CD4-positive, alpha-beta T cell (primary cell): ENCODE data around the gene STX17. TPM values are rescaled to one million over a fixed set of nuclear protein-coding genes. Genes with fewer than 3 reads are reported as not detected.

Experiments
- ATAC-seq: fragments of 200-7000 bp; cut with Tn5 transposase; one replicate; pipeline ENCODE4 v1.10.0; 2022; ENCODE audit warnings: mild to moderate bottlenecking; ENCODE audit not compliant: poor library complexity
- CTCF ChIA-PET: fragments of 350-600 bp; sonication (Branson Sonifier 250); formaldehyde crosslinking; loops from one replicate; lab custom pipeline; 2021; ENCODE audit warnings: antibody characterized with exemption, inconsistent platforms; lab: Charles Lee
- POLR2A ChIA-PET: fragments of 350-600 bp; sonication (Branson Sonifier 250); formaldehyde crosslinking; loops from one replicate; lab custom pipeline; 2021; ENCODE audit warnings: antibody characterized with exemption, inconsistent platforms; lab: Charles Lee
- DNase-seq, 14 experiments: peaks; one replicate each; pipeline ENCODE4 v3.0.0-alpha.2; 2013 to 2020; ENCODE audit warnings: mixed read lengths in 2 of 14
- H3K27ac ChIP-seq, 2 donors: one replicate each; pipeline versions ENCODE4 v1.5.1 to v1.7.0; 2013; ENCODE audit warnings: low read length in 2 of 2, low read depth in 1 of 2, mild to moderate bottlenecking in 1 of 2
- H3K27me3 ChIP-seq, 2 experiments: 1 replicate in 1 of 2; 2 replicates in 1 of 2; pipeline versions ENCODE4 v1.6.1 to v1.7.0; 2013; ENCODE audit warnings: low read length in 2 of 2, control low read depth in 1 of 2, mild to moderate bottlenecking in 1 of 2, moderate library complexity in 1 of 2; ENCODE audit not compliant: insufficient read depth in 2 of 2, control insufficient read depth in 1 of 2
- H3K36me3 ChIP-seq: one replicate; pipeline ENCODE4 v1.6.1; 2013; ENCODE audit warnings: low read length, control low read depth; ENCODE audit not compliant: insufficient read depth
- H3K4me1 ChIP-seq: one replicate; pipeline ENCODE4 v1.6.1; 2013; ENCODE audit warnings: low read length, control low read depth; ENCODE audit not compliant: insufficient read depth
- H3K4me3 ChIP-seq: one replicate; pipeline ENCODE4 v1.5.1; 2013; ENCODE audit warnings: mild to moderate bottlenecking, low read length, moderate library complexity
- H3K9me3 ChIP-seq, 2 experiments: 1 replicate in 1 of 2; 2 replicates in 1 of 2; pipeline versions ENCODE4 v1.6.1 to v1.7.0; 2013; ENCODE audit warnings: low read length in 2 of 2, mild to moderate bottlenecking in 2 of 2, control low read depth in 1 of 2, moderate library complexity in 1 of 2; ENCODE audit not compliant: control insufficient read depth in 1 of 2, insufficient read depth in 1 of 2
- H3K27ac Mint-ChIP-seq: one replicate; pipeline ENCODE4 v1.8.0; 2020; ENCODE audit warnings: mixed read lengths
- H3K27me3 Mint-ChIP-seq: one replicate; pipeline ENCODE4 v1.8.0; 2021; ENCODE audit warnings: mixed read lengths
- H3K36me3 Mint-ChIP-seq: one replicate; pipeline ENCODE4 v1.8.0; 2021; ENCODE audit warnings: low read depth, mixed read lengths
- H3K4me1 Mint-ChIP-seq: one replicate; pipeline ENCODE4 v1.8.0; 2021; ENCODE audit warnings: low read depth, mixed read lengths
- H3K4me3 Mint-ChIP-seq: one replicate; pipeline ENCODE4 v1.8.0; 2020; ENCODE audit warnings: mild to moderate bottlenecking, mixed read lengths
- H3K9me3 Mint-ChIP-seq: one replicate; pipeline ENCODE4 v1.8.0; 2020; ENCODE audit warnings: mixed read lengths
- intact Hi-C, 2 experiments: fragments of 100-400 bp; cut with DNase I in 1 of 2; cut with micrococcal nuclease in 1 of 2; formaldehyde crosslinking; loops; one replicate each; pipeline versions ENCODE4 v1.15.1 to v1.9.0; 2023 to 2025; cut with DNase I, micrococcal nuclease
- total RNA-seq, 174 experiments: library from RNA in 2 of 174; stranded (reverse) in 2 of 174; gene quantifications; one replicate each; pipeline ENCODE4 v1.2.3 and lab custom pipeline; 2021 to 2026
- TF ChIP-seq, protein P1 (sequence below): fragments of 200-600 bp; IDR thresholded peaks from one replicate; pipeline ENCODE4 v1.8.0; 2022; ENCODE audit warnings: antibody characterized with exemption, mild to moderate bottlenecking

The STX17 gene
- total RNA-seq, 2 experiments from 2014 or later = 29.3 to 31.3 TPM

DNA sequence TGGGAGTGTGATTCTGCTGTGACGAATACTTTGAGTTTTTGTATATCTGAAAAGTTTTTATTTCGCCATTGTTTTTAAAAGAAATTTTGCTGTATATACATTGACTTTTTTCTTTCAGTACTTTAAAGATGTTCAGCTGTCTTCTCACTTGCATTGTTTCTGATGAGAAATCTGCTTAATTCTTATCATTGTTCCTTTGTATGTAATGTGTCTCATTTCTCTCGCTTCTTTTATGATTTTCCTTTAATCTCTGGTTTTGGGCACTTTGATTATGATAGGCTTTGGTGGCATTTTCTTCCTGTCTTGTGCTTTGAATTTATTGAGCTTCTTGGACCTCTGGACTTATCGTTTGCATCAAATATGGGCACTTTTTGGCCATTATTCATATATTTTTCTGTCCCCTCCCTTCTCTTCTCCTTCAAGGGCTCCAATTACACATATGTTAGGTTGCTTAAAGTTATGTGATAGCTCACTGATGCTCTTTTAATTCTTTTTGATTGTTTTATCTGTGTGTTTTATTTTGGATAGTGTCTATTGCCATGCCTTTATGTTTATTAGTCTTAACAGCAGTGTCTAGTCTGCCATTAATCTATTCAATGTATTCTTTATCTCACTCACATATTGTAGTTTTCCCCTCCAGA, 30.6 kb downstream of the STX17 start:
- DNase-seq = no peak
- Histone ChIP-seq H3K9me3 (peaks cover 0 to 5% of the 10 kb centered on the region in 2 experiments), H3K4me1 (no peaks in the 10 kb centered on the region), H3K27ac (no peak overlapping the region), H3K27me3 (no peaks in the 10 kb centered on the region), H3K4me3 (no peak overlapping the region), H3K36me3 (peaks cover 9% of the 10 kb centered on the region)
- Mint-ChIP-seq H3K4me3 (no peak overlapping the region), H3K27me3 (no peaks in the 10 kb centered on the region), H3K27ac (no peak overlapping the region), H3K36me3 (peaks cover 74% of the 10 kb centered on the region), H3K9me3 (peaks cover 7% of the 10 kb centered on the region), H3K4me1 (peaks cover 32% of the 10 kb centered on the region)
- ChIA-PET CTCF (no interaction called here), POLR2A (no interaction called here)
- intact Hi-C loops = no loop called here
- TF ChIP-seq, protein P1, sequence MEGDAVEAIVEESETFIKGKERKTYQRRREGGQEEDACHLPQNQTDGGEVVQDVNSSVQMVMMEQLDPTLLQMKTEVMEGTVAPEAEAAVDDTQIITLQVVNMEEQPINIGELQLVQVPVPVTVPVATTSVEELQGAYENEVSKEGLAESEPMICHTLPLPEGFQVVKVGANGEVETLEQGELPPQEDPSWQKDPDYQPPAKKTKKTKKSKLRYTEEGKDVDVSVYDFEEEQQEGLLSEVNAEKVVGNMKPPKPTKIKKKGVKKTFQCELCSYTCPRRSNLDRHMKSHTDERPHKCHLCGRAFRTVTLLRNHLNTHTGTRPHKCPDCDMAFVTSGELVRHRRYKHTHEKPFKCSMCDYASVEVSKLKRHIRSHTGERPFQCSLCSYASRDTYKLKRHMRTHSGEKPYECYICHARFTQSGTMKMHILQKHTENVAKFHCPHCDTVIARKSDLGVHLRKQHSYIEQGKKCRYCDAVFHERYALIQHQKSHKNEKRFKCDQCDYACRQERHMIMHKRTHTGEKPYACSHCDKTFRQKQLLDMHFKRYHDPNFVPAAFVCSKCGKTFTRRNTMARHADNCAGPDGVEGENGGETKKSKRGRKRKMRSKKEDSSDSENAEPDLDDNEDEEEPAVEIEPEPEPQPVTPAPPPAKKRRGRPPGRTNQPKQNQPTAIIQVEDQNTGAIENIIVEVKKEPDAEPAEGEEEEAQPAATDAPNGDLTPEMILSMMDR = no peak
- ATAC-seq = no peak

DNA sequence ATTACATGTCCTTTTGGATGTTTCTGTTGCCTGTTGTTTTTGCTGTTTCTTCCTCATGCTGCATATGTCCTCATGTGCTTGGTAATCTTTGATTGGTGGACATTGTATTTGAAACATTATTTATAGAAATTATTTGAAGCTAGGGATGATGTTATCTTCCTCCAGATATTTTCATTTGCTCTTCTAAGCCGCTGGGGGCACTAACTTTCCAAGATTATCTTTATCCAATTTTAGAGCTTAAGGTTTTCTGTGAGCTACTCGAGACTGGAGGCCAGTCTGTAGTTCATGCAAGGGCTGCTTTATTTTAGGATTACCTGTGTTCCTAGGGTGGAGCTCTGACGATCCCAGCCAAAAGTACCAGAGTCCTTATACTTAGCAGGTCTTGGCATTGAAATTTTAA, 40.9 kb downstream of the STX17 start:
- CTCF ChIA-PET = interaction anchor here (0.8 to 2.0 kb wide), 4 partner anchors 13 to 123 kb away, joined by 3 to 5 read pairs (median 4); no protein-coding TSS in a partner anchor
- no peak for ATAC-seq
- no peak overlapping the region for H3K27ac Mint-ChIP-seq

DNA sequence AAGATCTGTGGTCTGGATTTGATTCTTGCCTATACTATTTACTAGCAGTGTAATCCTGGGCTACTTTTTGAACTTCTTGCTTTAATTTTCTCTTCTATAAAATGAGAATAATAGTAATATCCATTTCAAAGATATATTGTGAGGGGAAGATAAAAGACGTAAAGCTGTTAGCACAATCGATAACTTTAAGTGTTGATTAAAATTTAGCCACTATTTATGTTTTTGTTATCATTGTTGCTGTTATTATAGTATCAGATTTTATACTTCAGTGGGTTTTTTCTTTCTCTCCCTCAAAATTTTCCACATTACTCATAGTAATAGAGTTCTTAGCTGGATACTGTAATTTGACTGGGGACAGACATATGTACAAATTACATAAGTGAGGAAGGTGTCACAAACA, 42.0 kb downstream of the STX17 start:
- H3K27me3 Mint-ChIP-seq = no peaks in the 10 kb centered on the region
- H3K36me3 Mint-ChIP-seq = peaks cover 45% of the 10 kb centered on the region
- DNase-seq (no peak), ATAC-seq (no peak)
- H3K4me1 Mint-ChIP-seq = peaks cover 28% of the 10 kb centered on the region
- POLR2A ChIA-PET = no interaction called here
- intact Hi-C loops = no loop called here
- H3K27ac ChIP-seq = no peak overlapping the region
- no peaks in the 10 kb centered on the region for H3K9me3 ChIP-seq
- CTCF ChIA-PET = interaction anchor here (1.7 to 2.0 kb wide), 3 partner anchors 15 to 124 kb away, joined by 4 to 5 read pairs (median 5); no protein-coding TSS in a partner anchor
- no peak overlapping the region for H3K27ac Mint-ChIP-seq
- no peaks in the 10 kb centered on the region for H3K9me3 Mint-ChIP-seq
- H3K4me3 Mint-ChIP-seq = no peak overlapping the region
- H3K4me1 ChIP-seq = no peaks in the 10 kb centered on the region
- peaks cover 14% of the 10 kb centered on the region for H3K36me3 ChIP-seq
- TF ChIP-seq, protein P1 = no peak
- H3K4me3 ChIP-seq = no peak overlapping the region
- H3K27me3 ChIP-seq = no peaks in the 10 kb centered on the region

More for the DNA sequence above, 40.9 kb downstream of the STX17 start:
- TF ChIP-seq, protein P1 = no peak
- Histone ChIP-seq H3K9me3 (no peaks in the 10 kb centered on the region), H3K4me3 (no peak overlapping the region), H3K27ac (no peak overlapping the region), H3K4me1 (no peaks in the 10 kb centered on the region), H3K27me3 (no peaks in the 10 kb centered on the region), H3K36me3 (peaks cover 14% of the 10 kb centered on the region)
- H3K27me3 Mint-ChIP-seq = no peaks in the 10 kb centered on the region
- no peaks in the 10 kb centered on the region for H3K9me3 Mint-ChIP-seq
- H3K4me3 Mint-ChIP-seq = no peak overlapping the region
- peaks cover 47% of the 10 kb centered on the region for H3K36me3 Mint-ChIP-seq
- POLR2A ChIA-PET = interaction anchor here (0.6 kb wide), 1 partner anchor 69 kb away, joined by 4 read pairs; no protein-coding TSS in a partner anchor
- intact Hi-C loops = no loop called here
- no peak for DNase-seq
- peaks cover 24% of the 10 kb centered on the region for H3K4me1 Mint-ChIP-seq
